ENCODE data around the gene SOX6. TPM values are rescaled to one million over a fixed set of nuclear protein-coding genes. Genes with fewer than 3 reads are reported as not detected.

SOX6 gene
- total and polyA plus RNA-seq, 2 of the 13 experiments (the other 11 are each of a cell fraction or from before 2014, with no cell fraction given): 2.6 to 11.2 TPM

DNA sequence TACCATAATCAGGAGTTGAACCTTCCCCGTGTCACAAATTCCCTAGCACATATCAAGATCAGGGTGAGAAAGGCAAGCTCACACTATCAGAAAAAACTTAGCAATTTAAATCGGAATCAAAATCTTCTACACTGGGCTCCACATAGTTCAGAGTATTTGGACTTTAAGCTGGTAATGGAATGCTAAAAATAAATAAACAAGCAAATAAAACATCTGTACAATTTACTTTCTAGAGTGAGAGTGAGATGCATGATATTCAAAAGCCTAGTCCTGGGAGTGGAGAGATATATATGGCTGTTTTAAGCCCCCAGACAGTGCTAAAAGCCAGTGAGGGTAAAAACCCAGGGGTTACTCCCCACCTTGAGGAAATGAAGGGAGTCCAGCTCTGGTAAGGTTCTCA lies 380.6 kb downstream of the SOX6 start:
- no TSS peak for BruUV-seq (replicated peaks)
- WGBS (ENCODE audit: low lambda C conversion rate): 33% methylated on average over 2 of the region's 2 CpGs
- H3K4me2 ChIP-seq (ENCODE audit: low read depth, low read length): no peak overlapping the region
- H3K4me3 ChIP-seq (replicated peaks in 1 of 3; ENCODE audit: insufficient read depth in 1 of 3, low read depth in 2 of 3, low read length in 3 of 3): no peak overlapping the region
- no peaks in the 10 kb centered on the region for H3K36me3 ChIP-seq (replicated peaks in 1 of 2; ENCODE audit: control insufficient read depth in 1 of 2, insufficient read depth in 2 of 2, low read length in 2 of 2)
- H3K27ac ChIP-seq (ENCODE audit: extremely low read length, insufficient read depth, low read length): no peak overlapping the region
- ATAC-seq: no peak
- TF ChIP-seq, protein P1, sequence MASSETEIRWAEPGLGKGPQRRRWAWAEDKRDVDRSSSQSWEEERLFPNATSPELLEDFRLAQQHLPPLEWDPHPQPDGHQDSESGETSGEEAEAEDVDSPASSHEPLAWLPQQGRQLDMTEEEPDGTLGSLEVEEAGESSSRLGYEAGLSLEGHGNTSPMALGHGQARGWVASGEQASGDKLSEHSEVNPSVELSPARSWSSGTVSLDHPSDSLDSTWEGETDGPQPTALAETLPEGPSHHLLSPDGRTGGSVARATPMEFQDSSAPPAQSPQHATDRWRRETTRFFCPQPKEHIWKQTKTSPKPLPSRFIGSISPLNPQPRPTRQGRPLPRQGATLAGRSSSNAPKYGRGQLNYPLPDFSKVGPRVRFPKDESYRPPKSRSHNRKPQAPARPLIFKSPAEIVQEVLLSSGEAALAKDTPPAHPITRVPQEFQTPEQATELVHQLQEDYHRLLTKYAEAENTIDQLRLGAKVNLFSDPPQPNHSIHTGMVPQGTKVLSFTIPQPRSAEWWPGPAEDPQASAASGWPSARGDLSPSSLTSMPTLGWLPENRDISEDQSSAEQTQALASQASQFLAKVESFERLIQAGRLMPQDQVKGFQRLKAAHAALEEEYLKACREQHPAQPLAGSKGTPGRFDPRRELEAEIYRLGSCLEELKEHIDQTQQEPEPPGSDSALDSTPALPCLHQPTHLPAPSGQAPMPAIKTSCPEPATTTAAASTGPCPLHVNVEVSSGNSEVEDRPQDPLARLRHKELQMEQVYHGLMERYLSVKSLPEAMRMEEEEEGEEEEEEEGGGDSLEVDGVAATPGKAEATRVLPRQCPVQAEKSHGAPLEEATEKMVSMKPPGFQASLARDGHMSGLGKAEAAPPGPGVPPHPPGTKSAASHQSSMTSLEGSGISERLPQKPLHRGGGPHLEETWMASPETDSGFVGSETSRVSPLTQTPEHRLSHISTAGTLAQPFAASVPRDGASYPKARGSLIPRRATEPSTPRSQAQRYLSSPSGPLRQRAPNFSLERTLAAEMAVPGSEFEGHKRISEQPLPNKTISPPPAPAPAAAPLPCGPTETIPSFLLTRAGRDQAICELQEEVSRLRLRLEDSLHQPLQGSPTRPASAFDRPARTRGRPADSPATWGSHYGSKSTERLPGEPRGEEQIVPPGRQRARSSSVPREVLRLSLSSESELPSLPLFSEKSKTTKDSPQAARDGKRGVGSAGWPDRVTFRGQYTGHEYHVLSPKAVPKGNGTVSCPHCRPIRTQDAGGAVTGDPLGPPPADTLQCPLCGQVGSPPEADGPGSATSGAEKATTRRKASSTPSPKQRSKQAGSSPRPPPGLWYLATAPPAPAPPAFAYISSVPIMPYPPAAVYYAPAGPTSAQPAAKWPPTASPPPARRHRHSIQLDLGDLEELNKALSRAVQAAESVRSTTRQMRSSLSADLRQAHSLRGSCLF (CRISPR knock-in tag; IDR thresholded peaks at IDR 0.05; ENCODE audit: borderline replicate concordance): no peak
- TF ChIP-seq HNRNPL (IDR thresholded peaks at IDR 0.05; ENCODE audit: low read depth, low read length) (no peak), ZNF556 (CRISPR knock-in tag; IDR thresholded peaks at IDR 0.05; ENCODE audit: borderline replicate concordance) (no peak), ARID2 (CRISPR knock-in tag; IDR thresholded peaks at IDR 0.05; ENCODE audit: borderline replicate concordance) (no peak), ONECUT2 (CRISPR knock-in tag; IDR thresholded peaks at IDR 0.05) (no peak), REPIN1 (CRISPR knock-in tag; IDR thresholded peaks at IDR 0.05; ENCODE audit: borderline replicate concordance, low read depth) (no peak), CC2D1A (CRISPR knock-in tag; IDR thresholded peaks at IDR 0.05) (no peak), NCOA5 (CRISPR knock-in tag; IDR thresholded peaks at IDR 0.05) (no peak), SMAD9 (CRISPR knock-in tag; IDR thresholded peaks at IDR 0.05) (no peak), HNRNPLL (IDR thresholded peaks at IDR 0.05; ENCODE audit: low read depth, low read length, poor library complexity, severe bottlenecking) (no peak)
- TF ChIP-seq, protein P2, sequence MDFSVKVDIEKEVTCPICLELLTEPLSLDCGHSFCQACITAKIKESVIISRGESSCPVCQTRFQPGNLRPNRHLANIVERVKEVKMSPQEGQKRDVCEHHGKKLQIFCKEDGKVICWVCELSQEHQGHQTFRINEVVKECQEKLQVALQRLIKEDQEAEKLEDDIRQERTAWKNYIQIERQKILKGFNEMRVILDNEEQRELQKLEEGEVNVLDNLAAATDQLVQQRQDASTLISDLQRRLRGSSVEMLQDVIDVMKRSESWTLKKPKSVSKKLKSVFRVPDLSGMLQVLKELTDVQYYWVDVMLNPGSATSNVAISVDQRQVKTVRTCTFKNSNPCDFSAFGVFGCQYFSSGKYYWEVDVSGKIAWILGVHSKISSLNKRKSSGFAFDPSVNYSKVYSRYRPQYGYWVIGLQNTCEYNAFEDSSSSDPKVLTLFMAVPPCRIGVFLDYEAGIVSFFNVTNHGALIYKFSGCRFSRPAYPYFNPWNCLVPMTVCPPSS (IDR thresholded peaks at IDR 0.05): no peak
- peaks cover 7% of the 10 kb centered on the region; the same call in 1 of the 2 replicates for H3K4me1 ChIP-seq (ENCODE audit: insufficient read depth, low read length)
- intact Hi-C loops (cut with micrococcal nuclease; ENCODE audit: unreplicated experiment): no loop called here
- no peaks in the 10 kb centered on the region for H3K9me3 ChIP-seq (ENCODE audit: low read length)
- no peak overlapping the region for H3K9ac ChIP-seq (ENCODE audit: insufficient read depth, low read depth, low read length)
- no peak for FAIRE-seq
- CTCF ChIA-PET (ENCODE audit: low intra/inter-chr PET ratio, low total read pairs): no interaction called here
- no peaks in the 10 kb centered on the region for H3K79me2 ChIP-seq (ENCODE audit: insufficient read depth, low read length)
- H4K20me1 ChIP-seq (ENCODE audit: insufficient read depth, low read length): no peaks in the 10 kb centered on the region
- H2AFZ ChIP-seq (ENCODE audit: low read length): no peak overlapping the region
- H3K27me3 ChIP-seq (ENCODE audit: control insufficient read depth in 1 of 2, insufficient read depth in 2 of 2, low read length in 2 of 2): no peaks in the 10 kb centered on the region
- DNase-seq (ENCODE audit: low spot score): no peak
- in situ Hi-C loops (cut with HindIII; ENCODE audit: extremely low pct_ligation_motif_present, low pct_unique_long_range_greater_than_20kb): no loop called here
- POLR2A ChIA-PET: no interaction called here
